ENCODE measurements around the gene ATP2B2.

GRCh38 chr3:10444110-10444429, 61.3 kb downstream of the ATP2B2 start:
- TF ChIP-seq EZH2phosphoT487 (IDR thresholded peaks at IDR 0.05; ENCODE audit: low read depth): no peak
- no peak for TF ChIP-seq CTCF (IDR thresholded peaks at IDR 0.05; ENCODE audit: low read depth, low read length)
